Neural progenitor cell (in vitro differentiated cells): Measurements from ENCODE around the gene KLHL17.

Experiments used
- EZH2 ChIP-seq: fragments of 200-600 bp; sonication (generic); IDR thresholded peaks from 2 replicates; pipeline ENCODE4 v1.6.1; 2017; ENCODE audit warnings: antibody characterized with exemption, mild to moderate bottlenecking, moderate library complexity
- EZH2phosphoT487 ChIP-seq: fragments of 200-600 bp; sonication (generic); IDR thresholded peaks from 2 replicates; pipeline ENCODE4 v1.6.1; 2017; ENCODE audit warnings: antibody characterized with exemption
- TF ChIP-seq, protein P1 (sequence below): fragments of 200-600 bp; sonication (generic); IDR thresholded peaks from 2 replicates; pipeline ENCODE4 v1.5.1; 2017; ENCODE audit warnings: antibody characterized with exemption, mild to moderate bottlenecking

DNA sequence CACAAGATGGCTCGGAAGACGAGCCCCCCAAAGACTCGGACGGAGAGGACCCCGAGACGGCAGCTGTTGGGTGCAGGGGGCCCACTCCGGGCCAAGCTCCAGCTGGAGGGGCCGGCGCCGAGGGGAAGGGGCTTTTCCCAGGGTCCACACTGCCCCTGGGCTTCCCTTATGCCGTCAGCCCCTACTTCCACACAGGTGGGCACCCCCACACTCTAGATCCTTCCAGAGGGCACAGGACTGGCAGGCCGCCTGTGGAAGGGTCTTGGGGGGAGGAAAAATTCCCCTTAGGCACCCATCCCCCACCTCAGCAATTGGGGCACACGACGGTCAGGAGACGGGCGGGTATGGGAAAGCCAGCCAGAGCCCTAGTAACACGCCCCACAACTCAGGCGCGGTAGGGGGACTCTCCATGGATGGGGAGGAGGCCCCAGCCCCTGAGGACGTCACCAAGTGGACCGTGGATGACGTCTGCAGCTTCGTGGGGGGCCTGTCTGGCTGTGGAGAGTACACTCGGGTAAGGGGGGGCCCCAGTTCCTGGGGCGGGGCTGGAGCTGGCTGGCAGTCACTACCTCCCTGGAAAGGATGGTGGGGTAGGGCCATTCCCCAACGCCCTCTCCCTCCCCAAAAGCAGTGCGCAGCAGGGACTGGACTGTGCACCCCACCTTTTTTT, 17.4 kb upstream of the KLHL17 start:
- TF ChIP-seq, protein P1, sequence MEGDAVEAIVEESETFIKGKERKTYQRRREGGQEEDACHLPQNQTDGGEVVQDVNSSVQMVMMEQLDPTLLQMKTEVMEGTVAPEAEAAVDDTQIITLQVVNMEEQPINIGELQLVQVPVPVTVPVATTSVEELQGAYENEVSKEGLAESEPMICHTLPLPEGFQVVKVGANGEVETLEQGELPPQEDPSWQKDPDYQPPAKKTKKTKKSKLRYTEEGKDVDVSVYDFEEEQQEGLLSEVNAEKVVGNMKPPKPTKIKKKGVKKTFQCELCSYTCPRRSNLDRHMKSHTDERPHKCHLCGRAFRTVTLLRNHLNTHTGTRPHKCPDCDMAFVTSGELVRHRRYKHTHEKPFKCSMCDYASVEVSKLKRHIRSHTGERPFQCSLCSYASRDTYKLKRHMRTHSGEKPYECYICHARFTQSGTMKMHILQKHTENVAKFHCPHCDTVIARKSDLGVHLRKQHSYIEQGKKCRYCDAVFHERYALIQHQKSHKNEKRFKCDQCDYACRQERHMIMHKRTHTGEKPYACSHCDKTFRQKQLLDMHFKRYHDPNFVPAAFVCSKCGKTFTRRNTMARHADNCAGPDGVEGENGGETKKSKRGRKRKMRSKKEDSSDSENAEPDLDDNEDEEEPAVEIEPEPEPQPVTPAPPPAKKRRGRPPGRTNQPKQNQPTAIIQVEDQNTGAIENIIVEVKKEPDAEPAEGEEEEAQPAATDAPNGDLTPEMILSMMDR: no peak
- no peak for TF ChIP-seq EZH2phosphoT487
- no peak for TF ChIP-seq EZH2
